ENCODE data around the gene EPB41L4B.

EPB41L4B gene

GRCh38 chr9:109238655-109239054 lies 82.2 kb downstream of the EPB41L4B start:
- Histone ChIP-seq H3K4me1 (ENCODE audit: low read depth, poor library complexity, severe bottlenecking) (no peaks in the 10 kb centered on the region), H3K36me3 (ENCODE audit: insufficient read depth) (no peaks in the 10 kb centered on the region), H3K79me2 (ENCODE audit: insufficient read depth, low read depth) (no peaks in the 10 kb centered on the region), H3K27me3 (ENCODE audit: insufficient read depth, low read depth) (no peaks in the 10 kb centered on the region), H4K20me1 (ENCODE audit: insufficient read depth) (no peaks in the 10 kb centered on the region), H3K27ac (no peak overlapping the region), H2AFZ (ENCODE audit: low read depth) (no peak overlapping the region), H3K4me3 (IDR thresholded peaks at IDR 0.05; ENCODE audit: insufficient read depth, low read depth, low read length) (no peak overlapping the region), H3K4me2 (no peak overlapping the region), H3K9ac (no peak overlapping the region)
- TF ChIP-seq CTCF (conservative IDR thresholded peaks at IDR 0.05; ENCODE audit: low read depth, low read length) = no peak

- no peaks in the 10 kb centered on the region for H3K79me2 ChIP-seq (ENCODE audit: insufficient read depth, low read depth)
- H3K36me3 ChIP-seq (ENCODE audit: insufficient read depth) = no peaks in the 10 kb centered on the region
- no peak overlapping the region for H3K4me2 ChIP-seq
- H3K4me1 ChIP-seq (ENCODE audit: low read depth, poor library complexity, severe bottlenecking) = no peaks in the 10 kb centered on the region
- no peak overlapping the region for H3K27ac ChIP-seq
- H4K20me1 ChIP-seq (ENCODE audit: insufficient read depth) = no peaks in the 10 kb centered on the region
- no peak overlapping the region for H3K9ac ChIP-seq
- no peaks in the 10 kb centered on the region for H3K27me3 ChIP-seq (ENCODE audit: insufficient read depth, low read depth)
- TF ChIP-seq CTCF (conservative IDR thresholded peaks at IDR 0.05; ENCODE audit: low read depth, low read length) = no peak
- H3K4me3 ChIP-seq (IDR thresholded peaks at IDR 0.05; ENCODE audit: insufficient read depth, low read depth, low read length) = no peak overlapping the region
- no peak overlapping the region for H2AFZ ChIP-seq (ENCODE audit: low read depth)
These were observed 82.7 kb downstream of the EPB41L4B start for GRCh38 chr9:109238125-109238524.

GRCh38 chr9:109232449-109233237 lies 88.2 kb downstream of the EPB41L4B start:
- Histone ChIP-seq H4K20me1 (ENCODE audit: insufficient read depth) (no peaks in the 10 kb centered on the region), H3K9ac (no peak overlapping the region), H3K4me3 (IDR thresholded peaks at IDR 0.05; ENCODE audit: insufficient read depth, low read depth, low read length) (no peak overlapping the region), H3K4me1 (ENCODE audit: low read depth, poor library complexity, severe bottlenecking) (no peaks in the 10 kb centered on the region), H3K27ac (no peak overlapping the region), H2AFZ (ENCODE audit: low read depth) (no peak overlapping the region), H3K4me2 (no peak overlapping the region), H3K36me3 (ENCODE audit: insufficient read depth) (no peaks in the 10 kb centered on the region), H3K79me2 (ENCODE audit: insufficient read depth, low read depth) (no peaks in the 10 kb centered on the region), H3K27me3 (ENCODE audit: insufficient read depth, low read depth) (no peaks in the 10 kb centered on the region)
- TF ChIP-seq CTCF (conservative IDR thresholded peaks at IDR 0.05; ENCODE audit: low read depth, low read length) = no peak

- no peak for TF ChIP-seq CTCF (conservative IDR thresholded peaks at IDR 0.05; ENCODE audit: low read depth, low read length)
- Histone ChIP-seq H3K9ac (no peak overlapping the region), H3K4me1 (ENCODE audit: low read depth, poor library complexity, severe bottlenecking) (no peaks in the 10 kb centered on the region), H3K27me3 (ENCODE audit: insufficient read depth, low read depth) (no peaks in the 10 kb centered on the region), H3K36me3 (ENCODE audit: insufficient read depth) (no peaks in the 10 kb centered on the region), H2AFZ (ENCODE audit: low read depth) (no peak overlapping the region), H4K20me1 (ENCODE audit: insufficient read depth) (no peaks in the 10 kb centered on the region), H3K4me2 (no peak overlapping the region), H3K4me3 (IDR thresholded peaks at IDR 0.05; ENCODE audit: insufficient read depth, low read depth, low read length) (no peak overlapping the region), H3K79me2 (ENCODE audit: insufficient read depth, low read depth) (no peaks in the 10 kb centered on the region), H3K27ac (no peak overlapping the region)
These were observed 89.3 kb downstream of the EPB41L4B start for GRCh38 chr9:109231593-109231992.
